CD4-positive, alpha-beta T cell (primary cell): ENCODE results near the gene KCNJ4. TPM values are rescaled to one million over a fixed set of nuclear protein-coding genes. Genes with fewer than 3 reads are reported as not detected.
A peak's percentile ranks its signal among the peaks of the same experiment; 100 is the strongest.
"Not testable (repeated sequence)": the region's sequence is repeated elsewhere in the genome, so short reads cannot be mapped to it uniquely, and the experiment has no call there.

Experiments used
- ATAC-seq: fragments of 200-7000 bp; cut with Tn5 transposase; one replicate; pipeline ENCODE4 v1.10.0; 2022; ENCODE audit warnings: mild to moderate bottlenecking; ENCODE audit not compliant: poor library complexity
- CTCF ChIA-PET: fragments of 350-600 bp; sonication (Branson Sonifier 250); formaldehyde crosslinking; loops from one replicate; lab custom pipeline; 2021; ENCODE audit warnings: antibody characterized with exemption, inconsistent platforms; lab: Charles Lee
- POLR2A ChIA-PET: fragments of 350-600 bp; sonication (Branson Sonifier 250); formaldehyde crosslinking; loops from one replicate; lab custom pipeline; 2021; ENCODE audit warnings: antibody characterized with exemption, inconsistent platforms; lab: Charles Lee
- DNase-seq, 14 experiments: peaks; one replicate each; pipeline ENCODE4 v3.0.0-alpha.2; 2013 to 2020; ENCODE audit warnings: mixed read lengths in 2 of 14
- H3K27ac ChIP-seq, 2 donors: one replicate each; pipeline versions ENCODE4 v1.5.1 to v1.7.0; 2013; ENCODE audit warnings: low read length in 2 of 2, low read depth in 1 of 2, mild to moderate bottlenecking in 1 of 2
- H3K27me3 ChIP-seq, 2 experiments: 1 replicate in 1 of 2; 2 replicates in 1 of 2; pipeline versions ENCODE4 v1.6.1 to v1.7.0; 2013; ENCODE audit warnings: low read length in 2 of 2, control low read depth in 1 of 2, mild to moderate bottlenecking in 1 of 2, moderate library complexity in 1 of 2; ENCODE audit not compliant: insufficient read depth in 2 of 2, control insufficient read depth in 1 of 2
- H3K36me3 ChIP-seq: one replicate; pipeline ENCODE4 v1.6.1; 2013; ENCODE audit warnings: low read length, control low read depth; ENCODE audit not compliant: insufficient read depth
- H3K4me1 ChIP-seq: one replicate; pipeline ENCODE4 v1.6.1; 2013; ENCODE audit warnings: low read length, control low read depth; ENCODE audit not compliant: insufficient read depth
- H3K4me3 ChIP-seq: one replicate; pipeline ENCODE4 v1.5.1; 2013; ENCODE audit warnings: mild to moderate bottlenecking, low read length, moderate library complexity
- H3K9me3 ChIP-seq, 2 experiments: 1 replicate in 1 of 2; 2 replicates in 1 of 2; pipeline versions ENCODE4 v1.6.1 to v1.7.0; 2013; ENCODE audit warnings: low read length in 2 of 2, mild to moderate bottlenecking in 2 of 2, control low read depth in 1 of 2, moderate library complexity in 1 of 2; ENCODE audit not compliant: control insufficient read depth in 1 of 2, insufficient read depth in 1 of 2
- H3K27ac Mint-ChIP-seq: one replicate; pipeline ENCODE4 v1.8.0; 2020; ENCODE audit warnings: mixed read lengths
- H3K27me3 Mint-ChIP-seq: one replicate; pipeline ENCODE4 v1.8.0; 2021; ENCODE audit warnings: mixed read lengths
- H3K36me3 Mint-ChIP-seq: one replicate; pipeline ENCODE4 v1.8.0; 2021; ENCODE audit warnings: low read depth, mixed read lengths
- H3K4me1 Mint-ChIP-seq: one replicate; pipeline ENCODE4 v1.8.0; 2021; ENCODE audit warnings: low read depth, mixed read lengths
- H3K4me3 Mint-ChIP-seq: one replicate; pipeline ENCODE4 v1.8.0; 2020; ENCODE audit warnings: mild to moderate bottlenecking, mixed read lengths
- H3K9me3 Mint-ChIP-seq: one replicate; pipeline ENCODE4 v1.8.0; 2020; ENCODE audit warnings: mixed read lengths
- CTCF ChIP-seq: fragments of 200-600 bp; IDR thresholded peaks from one replicate; pipeline ENCODE4 v1.8.0; 2022; ENCODE audit warnings: antibody characterized with exemption, mild to moderate bottlenecking
- intact Hi-C, 2 experiments: fragments of 100-400 bp; cut with DNase I in 1 of 2; cut with micrococcal nuclease in 1 of 2; formaldehyde crosslinking; loops; one replicate each; pipeline versions ENCODE4 v1.15.1 to v1.9.0; 2023 to 2025; cut with DNase I, micrococcal nuclease
- total RNA-seq, 174 experiments: library from RNA in 2 of 174; stranded (reverse) in 2 of 174; gene quantifications; one replicate each; pipeline ENCODE4 v1.2.3 and lab custom pipeline; 2021 to 2026

Gene KCNJ4
- total RNA-seq, 2 experiments from 2014 or later, result not detected

GRCh38 chr22:38398609-38399461 is 56.2 kb downstream of the KCNJ4 start:
- ChIA-PET POLR2A (interaction anchor here (0.6 to 1.6 kb wide), 7 partner anchors 25 to 1176 kb away, joined by 3 to 4 read pairs (median 3); no protein-coding TSS in a partner anchor), CTCF (interaction anchor here (0.6 kb wide), 1 partner anchor 12 kb away, joined by 3 read pairs; no protein-coding TSS in a partner anchor)
- H3K4me1 Mint-ChIP-seq, result peaks cover 35% of the 10 kb centered on the region
- Histone ChIP-seq H3K9me3 (no peaks in the 10 kb centered on the region), H3K4me3 (peak overlapping the region; percentile 68), H3K4me1 (peaks cover 15% of the 10 kb centered on the region), H3K27me3 (no peaks in the 10 kb centered on the region), H3K36me3 (no peaks in the 10 kb centered on the region), H3K27ac (no peak overlapping the region)
- H3K27ac Mint-ChIP-seq, result peak overlapping the region; percentile 75
- peak; percentile 73 for ATAC-seq
- H3K4me3 Mint-ChIP-seq, result peak overlapping the region; percentile 86
- H3K9me3 Mint-ChIP-seq, result no peaks in the 10 kb centered on the region
- peak; percentile 72 to 91 (median 86) for DNase-seq
- H3K27me3 Mint-ChIP-seq, result no peaks in the 10 kb centered on the region
- no peak for TF ChIP-seq CTCF
- intact Hi-C loops, result loop anchor here (5.0 to 10.0 kb wide), 4 partner anchors 82 to 753 kb away; partner anchors contain the start of genes DDX17 (in 2 of the 2), CBX7 (in 1 of the 2) and CSNK1E (in 1 of the 2)
- H3K36me3 Mint-ChIP-seq, result no peaks in the 10 kb centered on the region

- H3K36me3 Mint-ChIP-seq, H3K27me3 Mint-ChIP-seq, H3K36me3 ChIP-seq, H3K9me3 Mint-ChIP-seq, CTCF ChIA-PET, H3K27ac ChIP-seq, H3K9me3 ChIP-seq, H3K27me3 ChIP-seq: not testable (repeated sequence)
- peak overlapping the region; percentile 68 for H3K4me3 ChIP-seq
- intact Hi-C loops, result loop anchor here (5.0 to 10.0 kb wide), 4 partner anchors 81 to 754 kb away; partner anchors contain the start of genes DDX17 (in 2 of the 2), CBX7 (in 1 of the 2) and CSNK1E (in 1 of the 2)
- Mint-ChIP-seq H3K4me1 (peaks cover 41% of the 10 kb centered on the region), H3K4me3 (peak overlapping the region; percentile 93), H3K27ac (peak overlapping the region; percentile 89)
- peak in 12 of 14 experiments; percentile 21 to 74 (median 46) for DNase-seq
- H3K4me1 ChIP-seq, result peaks cover 15% of the 10 kb centered on the region
- ATAC-seq, result peak; percentile 45
- POLR2A ChIA-PET, result interaction anchor here (0.6 to 1.6 kb wide), 5 partner anchors 131 to 1176 kb away, joined by 3 to 4 read pairs (median 3); no protein-coding TSS in a partner anchor
These were observed 56.8 kb downstream of the KCNJ4 start for GRCh38 chr22:38398181-38398608.

- Histone ChIP-seq H3K27ac (peak overlapping the region in 1 of 2 donors; percentile 9), H3K4me3 (peak overlapping the region; percentile 68), H3K27me3 (no peaks in the 10 kb centered on the region), H3K36me3 (no peaks in the 10 kb centered on the region), H3K9me3 (no peaks in the 10 kb centered on the region), H3K4me1 (peaks cover 15% of the 10 kb centered on the region)
- intact Hi-C loops, result loop anchor here (5.0 to 10.0 kb wide), 4 partner anchors 80 to 755 kb away; partner anchors contain the start of genes DDX17 (in 2 of the 2), CBX7 (in 1 of the 2) and CSNK1E (in 1 of the 2)
- H3K27ac Mint-ChIP-seq, result peak overlapping the region; percentile 89
- ChIA-PET POLR2A (interaction anchor here (0.6 kb wide), 1 partner anchor 346 kb away, joined by 6 read pairs; no protein-coding TSS in a partner anchor), CTCF (no interaction called here)
- H3K4me1 Mint-ChIP-seq, result peaks cover 48% of the 10 kb centered on the region
- H3K27me3 Mint-ChIP-seq, result no peaks in the 10 kb centered on the region
- H3K36me3 Mint-ChIP-seq, result no peaks in the 10 kb centered on the region
- no peaks in the 10 kb centered on the region for H3K9me3 Mint-ChIP-seq
- TF ChIP-seq CTCF, result no peak
- no peak for ATAC-seq
- DNase-seq, result peak in 5 of 14 experiments; percentile 16 to 62 (median 39)
- peak overlapping the region; percentile 93 for H3K4me3 Mint-ChIP-seq
These were observed 57.6 kb downstream of the KCNJ4 start for GRCh38 chr22:38397189-38398085.

GRCh38 chr22:38396440-38397069 is 58.4 kb downstream of the KCNJ4 start:
- Mint-ChIP-seq H3K4me3 (peak overlapping the region; percentile 93), H3K4me1 (peaks cover 48% of the 10 kb centered on the region), H3K27ac (peak overlapping the region; percentile 89)
- POLR2A ChIA-PET, H3K9me3 Mint-ChIP-seq, DNase-seq, H3K9me3 ChIP-seq, ATAC-seq, CTCF ChIA-PET, H3K27me3 ChIP-seq, H3K36me3 Mint-ChIP-seq, H3K27ac ChIP-seq, H3K36me3 ChIP-seq, H3K27me3 Mint-ChIP-seq: not testable (repeated sequence)
- intact Hi-C loops, result loop anchor here (5.0 to 10.0 kb wide), 4 partner anchors 79 to 756 kb away; partner anchors contain the start of genes DDX17 (in 2 of the 2), CBX7 (in 1 of the 2) and CSNK1E (in 1 of the 2)
- peak overlapping the region; percentile 68 for H3K4me3 ChIP-seq
- H3K4me1 ChIP-seq, result peaks cover 15% of the 10 kb centered on the region
